ENCODE results near the gene RYR2.
"Not testable (repeated sequence)": the region's sequence is repeated elsewhere in the genome, so short reads cannot be mapped to it uniquely, and the experiment has no call there.

RYR2 gene

GRCh38 chr1:237151979-237152378 lies 110.0 kb downstream of the RYR2 start:
- not testable (repeated sequence) for DNase-seq

- DNase-seq = no peak
Observed at GRCh38 chr1:237152506-237153335, 110.7 kb downstream of the RYR2 start.

- no peak for DNase-seq
Observed at GRCh38 chr1:237154157-237154556, 112.2 kb downstream of the RYR2 start.

- DNase-seq = no peak
Observed at GRCh38 chr1:237164406-237165352, 122.7 kb downstream of the RYR2 start.

- no peak for DNase-seq
Observed at GRCh38 chr1:237166086-237166485, 124.1 kb downstream of the RYR2 start.

GRCh38 chr1:237166593-237167101 lies 124.7 kb downstream of the RYR2 start:
- no peak for DNase-seq

GRCh38 chr1:237170149-237170548 lies 128.2 kb downstream of the RYR2 start:
- no peak for DNase-seq

GRCh38 chr1:237171454-237172117 lies 129.6 kb downstream of the RYR2 start:
- DNase-seq = no peak

GRCh38 chr1:237172118-237172485 lies 130.1 kb downstream of the RYR2 start:
- no peak for DNase-seq

GRCh38 chr1:237179503-237179902 lies 137.5 kb downstream of the RYR2 start:
- DNase-seq = no peak

- no peak for DNase-seq
Observed at GRCh38 chr1:237180256-237180655, 138.3 kb downstream of the RYR2 start.

GRCh38 chr1:237181743-237182317 lies 139.8 kb downstream of the RYR2 start:
- no peak for DNase-seq

GRCh38 chr1:237183963-237184540 lies 142.1 kb downstream of the RYR2 start:
- no peak for DNase-seq

- no peak for DNase-seq
Observed at GRCh38 chr1:237186675-237187074, 144.7 kb downstream of the RYR2 start.

GRCh38 chr1:237187842-237188241 lies 145.9 kb downstream of the RYR2 start:
- no peak for DNase-seq

- DNase-seq = no peak
Observed at GRCh38 chr1:237191403-237191802, 149.4 kb downstream of the RYR2 start.

GRCh38 chr1:237197470-237198425 lies 155.8 kb downstream of the RYR2 start:
- no peak for DNase-seq

- no peak for DNase-seq
Observed at GRCh38 chr1:237199026-237199425, 157.0 kb downstream of the RYR2 start.

GRCh38 chr1:237201155-237201554 lies 159.2 kb downstream of the RYR2 start:
- no peak for DNase-seq

- no peak for DNase-seq
Observed at GRCh38 chr1:237204841-237205240, 162.9 kb downstream of the RYR2 start.

Measured in T1000 (cell line).